ENCODE measurements around the gene C15orf39.

DNA sequence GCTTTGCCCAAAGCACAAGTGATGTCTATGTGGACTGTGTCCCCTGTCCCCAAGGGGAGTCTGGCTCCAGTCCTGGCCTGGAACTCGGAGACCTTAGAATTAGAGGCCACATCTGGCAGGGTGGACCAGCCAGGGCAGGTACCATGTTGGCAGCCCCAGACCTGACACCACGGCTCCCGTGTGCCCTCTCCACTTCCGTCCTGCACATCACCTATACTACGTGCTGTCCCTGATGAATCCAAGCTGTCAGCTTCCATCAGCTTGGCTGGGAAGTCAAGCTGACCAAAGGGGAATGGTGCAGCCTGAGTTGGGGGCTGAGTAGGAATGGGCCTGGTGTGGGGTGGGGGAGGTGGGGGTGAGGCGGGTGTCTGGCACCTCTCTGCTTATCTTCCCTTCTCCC is 15.3 kb downstream of the C15orf39 start:
- no peak for TF ChIP-seq POLR2AphosphoS5 (IDR thresholded peaks at IDR 0.05)
- TF ChIP-seq, protein P1, sequence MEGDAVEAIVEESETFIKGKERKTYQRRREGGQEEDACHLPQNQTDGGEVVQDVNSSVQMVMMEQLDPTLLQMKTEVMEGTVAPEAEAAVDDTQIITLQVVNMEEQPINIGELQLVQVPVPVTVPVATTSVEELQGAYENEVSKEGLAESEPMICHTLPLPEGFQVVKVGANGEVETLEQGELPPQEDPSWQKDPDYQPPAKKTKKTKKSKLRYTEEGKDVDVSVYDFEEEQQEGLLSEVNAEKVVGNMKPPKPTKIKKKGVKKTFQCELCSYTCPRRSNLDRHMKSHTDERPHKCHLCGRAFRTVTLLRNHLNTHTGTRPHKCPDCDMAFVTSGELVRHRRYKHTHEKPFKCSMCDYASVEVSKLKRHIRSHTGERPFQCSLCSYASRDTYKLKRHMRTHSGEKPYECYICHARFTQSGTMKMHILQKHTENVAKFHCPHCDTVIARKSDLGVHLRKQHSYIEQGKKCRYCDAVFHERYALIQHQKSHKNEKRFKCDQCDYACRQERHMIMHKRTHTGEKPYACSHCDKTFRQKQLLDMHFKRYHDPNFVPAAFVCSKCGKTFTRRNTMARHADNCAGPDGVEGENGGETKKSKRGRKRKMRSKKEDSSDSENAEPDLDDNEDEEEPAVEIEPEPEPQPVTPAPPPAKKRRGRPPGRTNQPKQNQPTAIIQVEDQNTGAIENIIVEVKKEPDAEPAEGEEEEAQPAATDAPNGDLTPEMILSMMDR (IDR thresholded peaks at IDR 0.05; ENCODE audit: poor library complexity, severe bottlenecking) = no peak
- no peak for TF ChIP-seq MXI1 (conservative IDR thresholded peaks at IDR 0.05; ENCODE audit: poor library complexity, severe bottlenecking)
- no peak for TF ChIP-seq TAF1 (IDR thresholded peaks at IDR 0.05; ENCODE audit: low read depth)
- TF ChIP-seq RAD21 (conservative IDR thresholded peaks at IDR 0.05) = no peak
- no peak for TF ChIP-seq EZH2 (IDR thresholded peaks at IDR 0.05; ENCODE audit: borderline replicate concordance, insufficient read depth, low read length, poor library complexity, severe bottlenecking)

All from neural cell (in vitro differentiated cells).